Measurements from ENCODE around the gene PRDM2. TPM values are rescaled to one million over a fixed set of nuclear protein-coding genes. Genes with fewer than 3 reads are reported as not detected.

The PRDM2 gene
- polyA plus RNA-seq, 3 donors, result 35.4 to 39.0 (median 35.6) TPM

GRCh38 chr1:13786541-13786940, 86.6 kb downstream of the PRDM2 start:
- DNase-seq (ENCODE audit: low read depth in 3 of 3, low spot score in 2 of 3), result no peak

GRCh38 chr1:13788795-13789194, 88.8 kb downstream of the PRDM2 start:
- DNase-seq (ENCODE audit: low read depth in 3 of 3, low spot score in 2 of 3), result no peak

- DNase-seq (ENCODE audit: low read depth in 3 of 3, low spot score in 2 of 3), result no peak
Measured at GRCh38 chr1:13790290-13791030, 90.5 kb downstream of the PRDM2 start.

- no peak for DNase-seq (ENCODE audit: low read depth in 3 of 3, low spot score in 2 of 3)
Measured at GRCh38 chr1:13792419-13792818, 92.4 kb downstream of the PRDM2 start.

GRCh38 chr1:13793088-13793730, 93.2 kb downstream of the PRDM2 start:
- no peak for DNase-seq (ENCODE audit: low read depth in 3 of 3, low spot score in 2 of 3)

GRCh38 chr1:13794231-13795187, 94.5 kb downstream of the PRDM2 start:
- no peak for DNase-seq (ENCODE audit: low read depth in 3 of 3, low spot score in 2 of 3)

GRCh38 chr1:13797397-13797796, 97.4 kb downstream of the PRDM2 start:
- no peak for DNase-seq (ENCODE audit: low read depth in 3 of 3, low spot score in 2 of 3)

- no peak for DNase-seq (ENCODE audit: low read depth in 3 of 3, low spot score in 2 of 3)
Measured at GRCh38 chr1:13798120-13798519, 98.1 kb downstream of the PRDM2 start.

- no peak for DNase-seq (ENCODE audit: low read depth in 3 of 3, low spot score in 2 of 3)
Measured at GRCh38 chr1:13799502-13800283, 99.7 kb downstream of the PRDM2 start.

- DNase-seq (ENCODE audit: low read depth in 3 of 3, low spot score in 2 of 3), result no peak
Measured at GRCh38 chr1:13801232-13801631, 101.2 kb downstream of the PRDM2 start.

GRCh38 chr1:13801655-13802486, 101.9 kb downstream of the PRDM2 start:
- DNase-seq (ENCODE audit: low read depth in 3 of 3, low spot score in 2 of 3), result no peak

GRCh38 chr1:13802782-13803545, 103.0 kb downstream of the PRDM2 start:
- no peak for DNase-seq (ENCODE audit: low read depth in 3 of 3, low spot score in 2 of 3)

- no peak for DNase-seq (ENCODE audit: low read depth in 3 of 3, low spot score in 2 of 3)
Measured at GRCh38 chr1:13803546-13804239, 103.7 kb downstream of the PRDM2 start.

GRCh38 chr1:13804240-13804633, 104.2 kb downstream of the PRDM2 start:
- no peak for DNase-seq (ENCODE audit: low read depth in 3 of 3, low spot score in 2 of 3)

- DNase-seq (ENCODE audit: low read depth in 3 of 3, low spot score in 2 of 3), result no peak
Measured at GRCh38 chr1:13805431-13805830, 105.4 kb downstream of the PRDM2 start.

- DNase-seq (ENCODE audit: low read depth in 3 of 3, low spot score in 2 of 3), result no peak
Measured at GRCh38 chr1:13806108-13806507, 106.1 kb downstream of the PRDM2 start.

GRCh38 chr1:13807209-13807608, 107.2 kb downstream of the PRDM2 start:
- no peak for DNase-seq (ENCODE audit: low read depth in 3 of 3, low spot score in 2 of 3)

GRCh38 chr1:13808729-13809131, 108.7 kb downstream of the PRDM2 start:
- DNase-seq (ENCODE audit: low read depth in 3 of 3, low spot score in 2 of 3), result no peak
